Measurements from ENCODE around the gene FAM25C. TPM values are rescaled to one million over a fixed set of nuclear protein-coding genes. Genes with fewer than 3 reads are reported as not detected.
"Not testable (repeated sequence)": the region's sequence is repeated elsewhere in the genome, so short reads cannot be mapped to it uniquely, and the experiment has no call there.

Gene FAM25C
- total and polyA plus RNA-seq, 2 donors (not counting 1 experiment from before 2014, with no cell fraction given), result not detected

- POLR2A ChIA-PET; H2AFZ ChIP-seq (ENCODE audit: insufficient read depth, low read depth, low read length, poor library complexity, severe bottlenecking); H3K9me3 ChIP-seq (ENCODE audit: control extremely low read depth in 1 of 3, control insufficient read depth in 2 of 3, insufficient read depth in 1 of 3, low read length in 2 of 3); H3K79me2 ChIP-seq (ENCODE audit: control insufficient read depth, insufficient read depth, low read length); H3K4me3 Mint-ChIP-seq; H3K27me3 ChIP-seq (replicated peaks in 1 of 4; ENCODE audit: control extremely low read depth in 1 of 4, control insufficient read depth in 3 of 4, insufficient read depth in 4 of 4, low read length in 3 of 4); intact Hi-C loops (cut with micrococcal nuclease); H3K27ac Mint-ChIP-seq; H3K4me1 ChIP-seq (ENCODE audit: control insufficient read depth in 2 of 2, insufficient read depth in 2 of 2, low read length in 2 of 2); ATAC-seq (ENCODE audit: low read depth); DNase-seq; H4K20me1 ChIP-seq (ENCODE audit: control insufficient read depth, insufficient read depth, low read length, poor library complexity, severe bottlenecking); H3K9ac ChIP-seq (ENCODE audit: low read length); H3K4me3 ChIP-seq (ENCODE audit: control extremely low read depth in 1 of 5, extremely low read depth in 1 of 5, insufficient read depth in 1 of 5, low read depth in 2 of 5, low read length in 4 of 5); H3K27ac ChIP-seq (ENCODE audit: low read length in 2 of 2); H3K4me2 ChIP-seq (replicated peaks; ENCODE audit: low read depth, low read length, poor library complexity, severe bottlenecking); CTCF ChIA-PET; H3K36me3 ChIP-seq (replicated peaks in 1 of 2; ENCODE audit: control extremely low read depth in 1 of 2, control insufficient read depth in 1 of 2, extremely low read depth in 1 of 2, insufficient read depth in 2 of 2, low read length in 1 of 2); H3K9me3 Mint-ChIP-seq (ENCODE audit: insufficient read depth); H3K4me1 Mint-ChIP-seq; H3K27me3 Mint-ChIP-seq: not testable (repeated sequence)
- no CpG with 5 or more reads among the region's 4 CpGs for WGBS (ENCODE audit: insufficient coverage)
These were observed 10.0 kb downstream of the FAM25C start for GRCh38 chr10:47989542-47989950.

- H2AFZ ChIP-seq (ENCODE audit: insufficient read depth, low read depth, low read length, poor library complexity, severe bottlenecking); H3K4me2 ChIP-seq (replicated peaks; ENCODE audit: low read depth, low read length, poor library complexity, severe bottlenecking); intact Hi-C loops (cut with micrococcal nuclease); H3K27ac ChIP-seq (ENCODE audit: low read length in 2 of 2); H3K79me2 ChIP-seq (ENCODE audit: control insufficient read depth, insufficient read depth, low read length); H3K27ac Mint-ChIP-seq; ATAC-seq (ENCODE audit: low read depth); H3K9me3 Mint-ChIP-seq (ENCODE audit: insufficient read depth); H3K27me3 Mint-ChIP-seq; H3K9ac ChIP-seq (ENCODE audit: low read length); CTCF ChIA-PET; POLR2A ChIA-PET; DNase-seq; H3K4me3 ChIP-seq (ENCODE audit: control extremely low read depth in 1 of 5, extremely low read depth in 1 of 5, insufficient read depth in 1 of 5, low read depth in 2 of 5, low read length in 4 of 5); H3K9me3 ChIP-seq (ENCODE audit: control extremely low read depth in 1 of 3, control insufficient read depth in 2 of 3, insufficient read depth in 1 of 3, low read length in 2 of 3); H3K4me1 Mint-ChIP-seq; H3K27me3 ChIP-seq (replicated peaks in 1 of 4; ENCODE audit: control extremely low read depth in 1 of 4, control insufficient read depth in 3 of 4, insufficient read depth in 4 of 4, low read length in 3 of 4); H3K4me1 ChIP-seq (ENCODE audit: control insufficient read depth in 2 of 2, insufficient read depth in 2 of 2, low read length in 2 of 2); H3K4me3 Mint-ChIP-seq; H4K20me1 ChIP-seq (ENCODE audit: control insufficient read depth, insufficient read depth, low read length, poor library complexity, severe bottlenecking); H3K36me3 ChIP-seq (replicated peaks in 1 of 2; ENCODE audit: control extremely low read depth in 1 of 2, control insufficient read depth in 1 of 2, extremely low read depth in 1 of 2, insufficient read depth in 2 of 2, low read length in 1 of 2): not testable (repeated sequence)
- WGBS (ENCODE audit: insufficient coverage), result no CpG with 5 or more reads among the region's 16 CpGs
These were observed 10.7 kb downstream of the FAM25C start for GRCh38 chr10:47988718-47989541.

- H3K4me3 Mint-ChIP-seq; H3K27me3 Mint-ChIP-seq; H3K9me3 Mint-ChIP-seq (ENCODE audit: insufficient read depth); H3K4me3 ChIP-seq (ENCODE audit: control extremely low read depth in 1 of 5, extremely low read depth in 1 of 5, insufficient read depth in 1 of 5, low read depth in 2 of 5, low read length in 4 of 5); H3K9me3 ChIP-seq (ENCODE audit: control extremely low read depth in 1 of 3, control insufficient read depth in 2 of 3, insufficient read depth in 1 of 3, low read length in 2 of 3); ATAC-seq (ENCODE audit: low read depth); H3K36me3 ChIP-seq (replicated peaks in 1 of 2; ENCODE audit: control extremely low read depth in 1 of 2, control insufficient read depth in 1 of 2, extremely low read depth in 1 of 2, insufficient read depth in 2 of 2, low read length in 1 of 2); H3K9ac ChIP-seq (ENCODE audit: low read length); DNase-seq; H3K27ac Mint-ChIP-seq; H2AFZ ChIP-seq (ENCODE audit: insufficient read depth, low read depth, low read length, poor library complexity, severe bottlenecking); H3K79me2 ChIP-seq (ENCODE audit: control insufficient read depth, insufficient read depth, low read length); H3K4me2 ChIP-seq (replicated peaks; ENCODE audit: low read depth, low read length, poor library complexity, severe bottlenecking); CTCF ChIA-PET; H3K27ac ChIP-seq (ENCODE audit: low read length in 2 of 2); H3K4me1 Mint-ChIP-seq; H4K20me1 ChIP-seq (ENCODE audit: control insufficient read depth, insufficient read depth, low read length, poor library complexity, severe bottlenecking); intact Hi-C loops (cut with micrococcal nuclease); POLR2A ChIA-PET; H3K4me1 ChIP-seq (ENCODE audit: control insufficient read depth in 2 of 2, insufficient read depth in 2 of 2, low read length in 2 of 2); H3K27me3 ChIP-seq (replicated peaks in 1 of 4; ENCODE audit: control extremely low read depth in 1 of 4, control insufficient read depth in 3 of 4, insufficient read depth in 4 of 4, low read length in 3 of 4): not testable (repeated sequence)
- no CpG with 5 or more reads among the region's 6 CpGs for WGBS (ENCODE audit: insufficient coverage)
These were observed 11.6 kb downstream of the FAM25C start for GRCh38 chr10:47987952-47988351.

- POLR2A ChIA-PET; H3K4me3 Mint-ChIP-seq; H3K4me1 ChIP-seq (ENCODE audit: control insufficient read depth in 2 of 2, insufficient read depth in 2 of 2, low read length in 2 of 2); H3K27ac ChIP-seq (ENCODE audit: low read length in 2 of 2); H3K27me3 ChIP-seq (replicated peaks in 1 of 4; ENCODE audit: control extremely low read depth in 1 of 4, control insufficient read depth in 3 of 4, insufficient read depth in 4 of 4, low read length in 3 of 4); H3K9me3 Mint-ChIP-seq (ENCODE audit: insufficient read depth); H2AFZ ChIP-seq (ENCODE audit: insufficient read depth, low read depth, low read length, poor library complexity, severe bottlenecking); H3K9me3 ChIP-seq (ENCODE audit: control extremely low read depth in 1 of 3, control insufficient read depth in 2 of 3, insufficient read depth in 1 of 3, low read length in 2 of 3); DNase-seq; ATAC-seq (ENCODE audit: low read depth); CTCF ChIA-PET; H3K9ac ChIP-seq (ENCODE audit: low read length); intact Hi-C loops (cut with micrococcal nuclease); H3K27me3 Mint-ChIP-seq; H3K4me2 ChIP-seq (replicated peaks; ENCODE audit: low read depth, low read length, poor library complexity, severe bottlenecking); H3K36me3 ChIP-seq (replicated peaks in 1 of 2; ENCODE audit: control extremely low read depth in 1 of 2, control insufficient read depth in 1 of 2, extremely low read depth in 1 of 2, insufficient read depth in 2 of 2, low read length in 1 of 2); H3K79me2 ChIP-seq (ENCODE audit: control insufficient read depth, insufficient read depth, low read length); H4K20me1 ChIP-seq (ENCODE audit: control insufficient read depth, insufficient read depth, low read length, poor library complexity, severe bottlenecking); H3K4me1 Mint-ChIP-seq; H3K27ac Mint-ChIP-seq; H3K4me3 ChIP-seq (ENCODE audit: control extremely low read depth in 1 of 5, extremely low read depth in 1 of 5, insufficient read depth in 1 of 5, low read depth in 2 of 5, low read length in 4 of 5): not testable (repeated sequence)
- 17% methylated on average over 7 of the region's 49 CpGs for WGBS (ENCODE audit: insufficient coverage)
These were observed 13.0 kb downstream of the FAM25C start for GRCh38 chr10:47986413-47987230.
